GM21737 (cell line): ENCODE results near the gene CTU1.
"Not testable (repeated sequence)": the region's sequence is repeated elsewhere in the genome, so short reads cannot be mapped to it uniquely, and the experiment has no call there.

Experiments
- ATAC-seq: cut with Tn5 transposase; IDR thresholded peaks from one replicate; pipeline ENCODE4 v1.9.1; 2021; ENCODE audit warnings: mild to moderate bottlenecking, moderate library complexity; ENCODE audit not compliant: unreplicated experiment

Gene CTU1

DNA sequence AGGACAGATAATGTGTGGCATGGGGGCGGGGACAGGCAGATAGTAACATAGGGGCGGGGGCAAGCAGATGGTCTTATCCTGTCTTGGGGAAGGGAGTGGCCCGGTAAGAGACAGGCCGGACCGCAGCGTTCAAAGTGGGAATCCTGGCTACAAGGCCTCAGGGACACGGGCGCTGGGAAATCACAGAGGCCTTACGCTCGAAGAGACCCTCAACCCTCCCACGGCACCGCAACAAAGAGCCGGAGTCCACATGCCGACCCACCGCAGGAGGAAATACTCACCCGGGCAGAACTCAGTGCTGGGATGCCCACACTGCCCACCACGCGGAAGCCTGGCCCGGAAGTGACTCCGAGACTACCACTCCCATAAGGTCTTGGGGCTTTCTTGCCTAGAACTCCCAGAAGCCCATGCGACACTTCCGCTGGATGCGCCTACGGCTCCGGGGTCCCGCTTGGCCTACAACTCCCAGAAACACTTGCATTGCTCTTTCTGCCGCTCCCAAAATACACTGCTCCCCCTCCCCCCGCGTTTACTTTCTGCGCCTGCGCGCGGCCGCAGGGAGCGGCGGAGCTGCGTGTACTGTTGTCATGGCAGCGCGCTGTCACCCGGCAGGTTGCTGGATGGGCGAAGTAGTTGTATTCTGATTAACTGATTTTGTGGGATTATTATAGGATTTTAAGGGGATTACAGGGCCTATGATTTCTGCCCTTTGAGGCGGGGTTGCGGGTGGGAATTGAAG, at the start of gene CTU1:
TSS of gene CTU1 (minus strand) at position 344 of the 739 bp plus-strand sequence. CDS start 3,840 bp downstream, outside the sequence.
- peak; percentile 94 for ATAC-seq

DNA sequence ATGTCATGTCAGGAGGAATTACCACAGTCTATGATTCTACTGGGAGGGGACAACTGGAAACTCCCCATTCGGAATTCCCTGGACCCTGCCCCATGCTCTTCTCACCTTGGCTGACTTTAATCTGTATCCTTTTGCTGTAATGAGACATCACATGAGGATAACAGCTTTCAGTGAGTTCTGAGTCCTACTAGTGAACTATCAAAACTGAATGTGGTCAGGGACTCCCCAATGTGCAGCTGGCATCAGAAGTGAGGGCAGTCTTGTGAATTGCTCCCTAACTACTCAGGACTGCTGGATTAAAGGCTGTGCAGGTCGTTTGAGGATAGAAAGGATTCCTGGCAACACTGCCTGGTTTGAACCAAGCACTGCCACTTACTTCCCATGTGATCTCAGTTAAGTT, 49.1 kb upstream of the CTU1 start:
- no peak for ATAC-seq

DNA sequence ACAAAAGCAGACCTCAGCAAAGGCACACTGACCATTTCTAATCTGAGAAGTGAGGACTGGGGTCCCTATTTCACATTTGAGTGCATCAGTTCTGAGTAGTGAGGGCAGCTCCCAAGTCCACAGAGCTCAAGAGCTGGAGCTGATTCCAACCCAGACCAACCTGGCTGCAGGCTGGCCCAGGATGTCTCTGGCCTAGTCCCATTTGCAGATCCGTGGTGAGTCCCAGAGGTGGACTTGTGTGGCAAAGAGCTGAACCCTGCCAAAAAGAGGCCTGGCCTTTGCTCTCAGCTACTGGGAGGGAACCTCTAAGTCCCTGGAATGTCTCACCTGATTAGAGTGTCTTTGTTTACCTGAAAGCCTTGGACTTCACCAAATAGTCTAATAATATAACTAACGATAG, 48.5 kb upstream of the CTU1 start:
- no peak for ATAC-seq

GRCh38 chr19:51150627-51151026, 42.4 kb upstream of the CTU1 start:
- ATAC-seq = no peak

DNA sequence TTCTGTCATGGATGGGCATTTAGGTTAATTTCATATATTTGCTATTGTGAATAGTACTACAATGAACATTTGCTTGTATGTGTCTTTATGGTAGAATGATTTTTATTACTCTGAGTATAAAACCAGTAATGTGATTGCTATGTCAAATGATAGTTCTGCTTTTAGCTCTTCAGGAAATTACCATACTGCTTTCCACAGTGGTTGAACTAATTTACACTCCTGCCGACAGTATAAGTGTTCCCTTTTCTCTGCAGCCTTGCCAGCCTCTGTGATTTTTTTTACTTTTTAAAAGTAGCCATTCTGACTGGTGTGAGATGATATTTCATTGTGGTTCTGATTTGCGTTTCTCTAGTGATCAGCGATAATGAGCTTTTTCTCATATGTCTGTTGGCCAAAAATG, 40.4 kb upstream of the CTU1 start:
- no peak for ATAC-seq

DNA sequence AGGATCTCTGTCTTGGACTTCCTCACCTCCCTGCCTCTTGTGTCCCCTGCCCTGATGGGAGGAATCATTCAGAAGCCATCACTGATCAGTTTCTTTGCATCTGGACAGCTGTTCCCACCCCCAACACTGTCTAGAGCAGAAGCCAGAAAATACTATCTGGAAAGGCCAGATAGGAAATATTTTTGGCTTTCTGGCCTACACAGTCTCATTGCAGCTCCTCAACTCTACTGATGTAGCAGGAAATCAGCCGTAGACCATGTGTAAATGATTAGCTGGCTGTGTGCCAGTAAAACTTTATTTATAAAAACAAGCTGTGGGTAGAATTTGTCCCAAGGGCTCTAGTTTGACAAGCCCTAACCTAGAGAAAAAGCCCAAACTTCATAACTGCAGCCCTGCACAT, 39.5 kb upstream of the CTU1 start:
- ATAC-seq = no peak

DNA sequence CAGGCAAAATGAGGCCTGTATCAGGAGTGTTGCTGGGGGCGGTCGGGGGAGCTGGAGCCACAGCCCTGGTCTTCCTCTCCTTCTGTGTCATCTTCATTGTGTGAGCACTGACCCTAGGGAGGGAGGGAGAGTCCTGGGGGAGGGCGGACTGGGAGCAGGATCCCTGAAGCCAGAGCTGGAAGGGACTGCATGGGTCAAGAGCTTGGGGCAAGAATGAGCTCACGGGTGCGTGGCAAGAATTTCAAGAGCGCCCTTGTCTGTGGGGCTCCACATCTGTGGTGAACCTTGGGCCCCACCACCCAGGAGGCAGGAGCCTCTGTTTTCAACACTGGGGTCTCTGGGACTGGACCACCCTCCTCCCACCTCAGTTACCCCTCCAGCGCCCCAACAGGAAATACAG, 38.5 kb upstream of the CTU1 start:
- no peak for ATAC-seq

DNA sequence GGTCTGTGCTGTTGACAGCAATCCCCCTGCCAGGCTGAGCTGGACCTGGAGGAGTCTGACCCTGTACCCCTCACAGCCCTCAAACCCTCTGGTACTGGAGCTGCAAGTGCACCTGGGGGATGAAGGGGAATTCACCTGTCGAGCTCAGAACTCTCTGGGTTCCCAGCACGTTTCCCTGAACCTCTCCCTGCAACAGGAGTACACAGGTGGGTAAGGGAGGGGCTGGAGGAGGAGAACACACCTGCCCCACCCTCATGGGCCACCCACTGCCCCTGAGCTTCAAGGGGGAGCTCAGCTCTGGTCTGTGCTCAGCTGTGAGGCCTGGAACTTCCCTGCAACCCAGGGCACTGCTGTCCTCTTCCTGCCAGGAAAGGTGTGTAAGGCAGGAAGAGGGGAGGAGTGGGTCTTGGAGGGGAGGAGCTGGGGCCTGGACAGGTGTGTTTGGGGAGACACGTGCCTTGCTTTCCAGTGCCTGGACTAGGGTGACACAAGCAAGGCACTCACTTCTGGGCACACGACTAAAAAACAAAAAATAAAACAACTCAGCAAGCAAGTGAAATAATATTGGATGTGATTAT, 37.8 kb upstream of the CTU1 start:
- ATAC-seq = no peak

- ATAC-seq = no peak
Observed at GRCh38 chr19:51144482-51145045, 36.4 kb upstream of the CTU1 start.

- no peak for ATAC-seq
Observed at GRCh38 chr19:51143486-51143885, 35.3 kb upstream of the CTU1 start.

GRCh38 chr19:51142809-51143475, 34.7 kb upstream of the CTU1 start:
- not testable (repeated sequence) for ATAC-seq

DNA sequence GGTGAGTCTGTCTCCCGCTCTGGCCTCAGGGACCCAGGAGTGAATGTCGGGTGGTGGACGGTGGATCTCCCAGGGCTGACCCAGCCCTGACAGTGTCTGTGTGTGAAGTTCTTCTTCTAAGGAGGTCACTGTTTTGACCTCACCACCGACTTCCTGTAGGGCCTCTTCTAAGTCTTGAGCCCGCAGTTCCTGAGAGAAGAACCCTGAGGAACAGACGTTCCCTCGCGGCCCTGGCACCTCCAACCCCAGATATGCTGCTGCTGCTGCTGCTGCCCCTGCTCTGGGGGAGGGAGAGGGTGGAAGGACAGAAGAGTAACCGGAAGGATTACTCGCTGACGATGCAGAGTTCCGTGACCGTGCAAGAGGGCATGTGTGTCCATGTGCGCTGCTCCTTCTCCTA, 33.9 kb upstream of the CTU1 start, which contains the start of gene SIGLEC7:
TSS of gene SIGLEC7 (plus strand) at position 183 of the 400 bp plus-strand sequence. CDS start at position 252, 69 bp downstream.
- no peak for ATAC-seq

DNA sequence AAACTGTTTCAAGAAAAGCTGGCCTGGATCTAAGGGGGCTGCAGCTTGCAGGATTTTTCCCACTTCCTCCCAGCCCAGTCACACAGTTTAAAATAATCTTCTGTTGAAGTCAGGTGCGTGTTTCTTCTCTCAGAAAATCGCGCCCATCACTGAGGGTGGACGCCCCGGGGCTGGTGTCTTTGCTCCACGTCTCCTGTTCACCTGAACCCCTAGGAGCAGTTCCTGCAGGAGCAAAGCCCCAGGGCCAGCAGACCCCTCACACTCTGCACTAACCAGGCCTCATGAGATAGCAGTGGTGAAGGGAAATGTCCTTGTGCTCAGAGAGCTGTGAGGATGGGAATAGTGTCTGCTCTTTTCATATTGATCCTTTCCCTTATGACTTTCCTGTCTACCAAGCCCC, 33.0 kb upstream of the CTU1 start:
- no peak for ATAC-seq

DNA sequence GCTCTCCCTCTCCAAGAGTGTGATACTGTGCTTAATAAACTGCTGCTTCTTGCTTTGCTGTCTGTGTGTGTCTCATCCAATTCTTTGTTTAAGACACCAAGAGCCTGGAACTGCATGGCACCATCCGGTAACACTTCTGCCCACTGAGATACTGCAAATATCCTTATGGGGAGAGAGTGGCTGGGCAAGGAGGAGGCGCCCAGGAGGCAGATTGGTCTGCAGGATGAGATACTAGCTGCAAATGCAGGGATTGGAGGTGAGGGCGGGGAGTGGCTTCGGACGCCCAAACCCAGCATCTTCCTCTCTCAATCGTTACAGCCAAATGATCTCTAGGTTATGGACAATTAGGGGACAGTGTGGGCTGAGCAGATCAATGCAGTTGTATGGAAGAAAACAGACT, 32.2 kb upstream of the CTU1 start:
- no peak for ATAC-seq

- ATAC-seq = no peak
Observed at GRCh38 chr19:51139299-51140014, 31.2 kb upstream of the CTU1 start.

GRCh38 chr19:51138549-51138979, 30.4 kb upstream of the CTU1 start:
- no peak for ATAC-seq

GRCh38 chr19:51137792-51138425, 29.7 kb upstream of the CTU1 start:
- ATAC-seq = no peak

DNA sequence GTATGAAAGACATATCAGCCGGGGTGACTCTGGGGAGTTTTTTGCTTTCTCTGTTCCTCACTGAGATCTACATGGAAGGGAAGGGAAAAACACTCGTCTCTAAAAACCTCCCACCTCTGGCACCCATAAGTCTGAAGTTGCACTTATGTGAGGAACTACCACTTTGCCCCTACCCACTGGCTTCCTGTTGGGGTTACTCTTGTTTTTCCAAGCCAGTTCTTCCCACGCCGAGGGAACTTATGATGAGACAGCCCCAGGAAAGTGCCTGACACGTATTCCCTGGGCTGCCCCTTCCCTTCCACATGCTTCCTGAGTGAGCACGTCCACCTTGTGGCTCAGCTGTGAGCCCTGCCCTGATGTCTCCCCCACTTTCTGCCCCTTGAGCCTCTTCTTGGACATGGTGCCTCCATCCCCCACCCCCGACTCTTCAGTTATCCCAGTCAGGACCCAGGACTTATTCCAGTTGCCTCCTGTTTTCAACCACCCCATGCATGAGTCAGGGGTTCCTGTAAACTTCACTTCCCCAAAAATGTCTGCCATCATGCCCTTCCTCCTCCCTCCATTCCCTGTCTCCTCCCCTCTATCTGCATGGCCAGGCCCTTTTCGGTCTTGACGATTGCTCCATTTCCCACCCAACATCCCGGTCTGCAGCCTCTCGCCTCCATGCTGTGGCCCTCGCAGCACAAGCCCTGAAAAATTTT, 28.8 kb upstream of the CTU1 start:
- ATAC-seq = no peak

DNA sequence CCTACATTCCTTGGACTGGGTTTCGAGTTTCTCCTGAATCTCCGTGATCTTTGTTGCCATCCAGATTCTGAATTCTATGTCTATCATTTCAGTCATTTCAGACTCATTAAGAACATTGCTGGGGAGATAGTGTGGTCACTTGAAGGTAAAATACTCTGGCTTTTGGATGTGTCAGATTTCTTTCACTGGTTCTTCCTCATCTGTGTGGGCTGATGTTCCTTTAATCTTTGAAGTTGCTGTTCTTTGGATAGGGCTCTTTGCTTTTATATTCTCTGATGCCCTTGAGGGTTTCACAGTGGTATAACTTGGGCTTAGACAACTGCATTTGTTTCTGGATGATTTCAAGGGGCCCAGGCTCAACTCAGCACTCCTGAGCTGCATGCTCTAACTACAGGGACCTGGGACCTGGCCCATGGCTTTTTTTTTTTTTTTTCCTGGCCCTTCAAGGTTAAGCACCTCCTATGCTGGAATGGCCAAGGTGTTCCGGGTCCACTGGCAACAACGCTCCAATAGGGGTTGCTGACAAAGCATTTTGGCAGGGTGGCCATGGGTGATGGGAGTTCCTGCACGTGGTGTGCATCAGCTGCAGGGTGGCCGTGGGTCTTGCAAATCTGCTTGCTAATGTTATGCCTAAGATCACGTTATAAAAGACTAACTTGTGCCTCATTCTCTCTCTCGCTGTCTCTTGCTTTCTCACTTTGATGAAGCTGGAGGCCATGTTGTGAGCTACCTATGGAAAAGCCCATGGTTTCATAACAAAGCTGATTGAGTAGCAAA, 28.0 kb upstream of the CTU1 start:
- ATAC-seq = no peak
